ENCODE results near the gene MMD2. TPM values are rescaled to one million over a fixed set of nuclear protein-coding genes. Genes with fewer than 3 reads are reported as not detected.

Gene MMD2
- total RNA-seq, 4 donors from 2014 or later = not detected

- DNase-seq (ENCODE audit: extremely low spot score) = peak; percentile 72
- no peaks in the 10 kb centered on the region for H3K27me3 ChIP-seq
- no peaks in the 10 kb centered on the region for H3K9me3 ChIP-seq
- TF ChIP-seq CTCF (IDR thresholded peaks at IDR 0.05) (no peak), POLR2AphosphoS5 (IDR thresholded peaks at IDR 0.05) (no peak)
- H3K4me1 ChIP-seq = no peaks in the 10 kb centered on the region
- intact Hi-C loops (cut with DNase I) = no loop called here
- 88% methylated on average over 5 of the region's 5 CpGs for WGBS
- peaks cover 22 to 71% (median 57%) of the 10 kb centered on the region in 4 donors for H3K36me3 ChIP-seq
- H3K27ac ChIP-seq (replicated peaks in 1 of 4) = no peak overlapping the region
- no peak overlapping the region for H3K4me3 ChIP-seq
Measured at GRCh38 chr7:4999369-4999950, 40.5 kb upstream of the MMD2 start.

GRCh38 chr7:4998910-4999309 is 39.9 kb upstream of the MMD2 start:
- 93% methylated on average over 7 of the region's 7 CpGs for WGBS
- TF ChIP-seq EP300 (IDR thresholded peaks at IDR 0.05) (no peak), POLR2AphosphoS5 (IDR thresholded peaks at IDR 0.05) (no peak), CTCF (IDR thresholded peaks at IDR 0.05) (no peak), POLR2A (IDR thresholded peaks at IDR 0.05; ENCODE audit: low read depth) (no peak)
- Histone ChIP-seq H3K4me1 (no peaks in the 10 kb centered on the region), H3K9me3 (no peaks in the 10 kb centered on the region), H3K4me3 (no peak overlapping the region), H3K27ac (replicated peaks in 1 of 4) (no peak overlapping the region), H3K27me3 (no peaks in the 10 kb centered on the region), H3K36me3 (peaks cover 22 to 76% (median 62%) of the 10 kb centered on the region in 4 donors)
- intact Hi-C loops (cut with DNase I) = no loop called here
- no peak for DNase-seq (ENCODE audit: extremely low spot score)

GRCh38 chr7:4998244-4998643 is 39.3 kb upstream of the MMD2 start:
- Histone ChIP-seq H3K9me3 (no peaks in the 10 kb centered on the region), H3K4me1 (no peaks in the 10 kb centered on the region), H3K27ac (replicated peaks in 1 of 4) (no peak overlapping the region), H3K27me3 (no peaks in the 10 kb centered on the region), H3K4me3 (no peak overlapping the region), H3K36me3 (peaks cover 22 to 83% (median 68%) of the 10 kb centered on the region in 4 donors)
- intact Hi-C loops (cut with DNase I) = no loop called here
- peak; percentile 77 for DNase-seq (ENCODE audit: extremely low spot score)
- TF ChIP-seq POLR2AphosphoS5 (IDR thresholded peaks at IDR 0.05) = no peak
- no peak for TF ChIP-seq EP300 (IDR thresholded peaks at IDR 0.05)
- no peak for TF ChIP-seq POLR2A (IDR thresholded peaks at IDR 0.05; ENCODE audit: low read depth)
- TF ChIP-seq CTCF (IDR thresholded peaks at IDR 0.05) = no peak
- WGBS = 87% methylated on average over 3 of the region's 3 CpGs

GRCh38 chr7:4996696-4997222 is 37.8 kb upstream of the MMD2 start:
- peaks cover 33 to 87% (median 73%) of the 10 kb centered on the region in 4 donors for H3K36me3 ChIP-seq

More at GRCh38 chr7:4996696-4997222, 37.8 kb upstream of the MMD2 start:
- no peak overlapping the region for H3K27ac ChIP-seq (replicated peaks in 1 of 4)
- 81% methylated on average over 5 of the region's 7 CpGs for WGBS
- intact Hi-C loops (cut with DNase I) = no loop called here
- H3K27me3 ChIP-seq = no peaks in the 10 kb centered on the region
- no peak for DNase-seq (ENCODE audit: extremely low spot score)
- TF ChIP-seq POLR2AphosphoS5 (IDR thresholded peaks at IDR 0.05) (no peak), EP300 (IDR thresholded peaks at IDR 0.05) (no peak), CTCF (IDR thresholded peaks at IDR 0.05) (no peak), POLR2A (IDR thresholded peaks at IDR 0.05; ENCODE audit: low read depth) (no peak)
- no peak overlapping the region for H3K4me3 ChIP-seq
- no peaks in the 10 kb centered on the region for H3K4me1 ChIP-seq
- H3K9me3 ChIP-seq = no peaks in the 10 kb centered on the region
